GM08714 (cell line): ENCODE data around the gene CA14.
"Not testable (repeated sequence)": the region's sequence is repeated elsewhere in the genome, so short reads cannot be mapped to it uniquely, and the experiment has no call there.

Experiments
- H3K4me3 ChIP-seq: fragments of 200-500 bp; sonication (Bioruptor generic); 2 replicates; pipeline ENCODE4 v1.5.1; 2014; ENCODE audit warnings: mild to moderate bottlenecking, low read length, inconsistent platforms
- ZNF274 ChIP-seq: IDR thresholded peaks from 2 replicates; pipeline ENCODE4 v1.6.1; 2012; ENCODE audit warnings: mild to moderate bottlenecking, low read depth, low read length

The CA14 gene

GRCh38 chr1:150257624-150258585 is at the start of gene CA14:
TSS of gene CA14 (plus strand) at chr1:150257774. CDS start at chr1:150258129, 355 bp downstream.
- no peak for TF ChIP-seq ZNF274
- H3K4me3 ChIP-seq: no peak within 1 kb of the TSS

GRCh38 chr1:150208460-150208859 is 49.1 kb upstream of the CA14 start:
- not testable (repeated sequence) for H3K4me3 ChIP-seq

- H3K4me3 ChIP-seq: no peak overlapping the region
- TF ChIP-seq ZNF274: no peak
These were observed 47.5 kb upstream of the CA14 start for GRCh38 chr1:150210091-150210490.

GRCh38 chr1:150210706-150211105 is 46.9 kb upstream of the CA14 start:
- no peak for TF ChIP-seq ZNF274
- no peak overlapping the region for H3K4me3 ChIP-seq

GRCh38 chr1:150212070-150212469 is 45.5 kb upstream of the CA14 start:
- no peak overlapping the region for H3K4me3 ChIP-seq
- TF ChIP-seq ZNF274: no peak

GRCh38 chr1:150213170-150214098 is 44.1 kb upstream of the CA14 start:
- TF ChIP-seq ZNF274: no peak
- peak overlapping the region; percentile 53 for H3K4me3 ChIP-seq

GRCh38 chr1:150214099-150214756 is 43.3 kb upstream of the CA14 start:
- H3K4me3 ChIP-seq: peak overlapping the region; percentile 53

- not testable (repeated sequence) for H3K4me3 ChIP-seq
These were observed 41.7 kb upstream of the CA14 start for GRCh38 chr1:150215855-150216254.

- no peak for TF ChIP-seq ZNF274
- H3K4me3 ChIP-seq: no peak overlapping the region
These were observed 36.0 kb upstream of the CA14 start for GRCh38 chr1:150221552-150221951.

GRCh38 chr1:150224983-150225382 is 32.6 kb upstream of the CA14 start:
- no peak for TF ChIP-seq ZNF274
- no peak overlapping the region for H3K4me3 ChIP-seq

GRCh38 chr1:150225546-150225945 is 32.0 kb upstream of the CA14 start:
- H3K4me3 ChIP-seq: no peak overlapping the region
- no peak for TF ChIP-seq ZNF274

- H3K4me3 ChIP-seq: no peak overlapping the region
- TF ChIP-seq ZNF274: no peak
These were observed 31.1 kb upstream of the CA14 start for GRCh38 chr1:150226486-150226885.

GRCh38 chr1:150227228-150227627 is 30.3 kb upstream of the CA14 start:
- TF ChIP-seq ZNF274: no peak
- H3K4me3 ChIP-seq: no peak overlapping the region

GRCh38 chr1:150228246-150228645 is 29.3 kb upstream of the CA14 start:
- H3K4me3 ChIP-seq: not testable (repeated sequence)

GRCh38 chr1:150232921-150233320 is 24.7 kb upstream of the CA14 start:
- not testable (repeated sequence) for H3K4me3 ChIP-seq
